OCI-LY1 (cell line): ENCODE measurements around the gene SRGAP2C.
A peak's percentile ranks its signal among the peaks of the same experiment; 100 is the strongest.
"Not testable (repeated sequence)": the region's sequence is repeated elsewhere in the genome, so short reads cannot be mapped to it uniquely, and the experiment has no call there.

Experiments used
- H2AFZ ChIP-seq: fragments of 200-600 bp; sonication (generic), shearing (Covaris generic); 2 replicates; pipeline ENCODE4 v1.6.0; 2014; ENCODE audit warnings: antibody characterized with exemption, mild to moderate bottlenecking, low read length
- H3F3A ChIP-seq: fragments of 200-600 bp; sonication (generic), shearing (Covaris generic); 2 replicates; pipeline ENCODE4 v1.6.0; 2014; ENCODE audit warnings: mild to moderate bottlenecking, antibody characterized with exemption, low read length, moderate library complexity; ENCODE audit not compliant: insufficient read depth
- H3K27ac ChIP-seq: fragments of 200-600 bp; sonication (generic); 2 replicates; pipeline ENCODE4 v1.5.1; 2014; ENCODE audit warnings: low read length, mixed run types, mild to moderate bottlenecking, low read depth; ENCODE audit not compliant: poor library complexity, severe bottlenecking
- H3K27me3 ChIP-seq: fragments of 200-600 bp; sonication (generic); 2 replicates; pipeline ENCODE4 v1.6.0; 2014; ENCODE audit warnings: antibody characterized with exemption, mild to moderate bottlenecking, low read length, moderate library complexity; ENCODE audit not compliant: insufficient read depth
- H3K36me3 ChIP-seq: fragments of 200-600 bp; sonication (generic); 2 replicates; pipeline ENCODE4 v1.6.1; 2014; ENCODE audit warnings: mild to moderate bottlenecking, antibody characterized with exemption, low read length, moderate library complexity, mixed read lengths; ENCODE audit not compliant: insufficient read depth
- H3K4me1 ChIP-seq: fragments of 200-600 bp; sonication (generic); 2 replicates; pipeline ENCODE4 v1.5.1; 2014; ENCODE audit warnings: mild to moderate bottlenecking, low read length, moderate library complexity; ENCODE audit not compliant: insufficient read depth, severe bottlenecking
- H3K4me2 ChIP-seq: fragments of 200-600 bp; sonication (generic), shearing (Covaris generic); 2 replicates; pipeline ENCODE4 v1.6.1; 2014; ENCODE audit warnings: low read length
- H3K4me3 ChIP-seq: fragments of 200-600 bp; sonication (generic); 2 replicates; pipeline ENCODE4 v1.5.1; 2014; ENCODE audit warnings: low read length, low read depth, mild to moderate bottlenecking, mixed read lengths; ENCODE audit not compliant: poor library complexity, severe bottlenecking
- H3K79me2 ChIP-seq: fragments of 200-600 bp; shearing (Covaris generic); 2 replicates; pipeline ENCODE4 v1.6.1; 2016; ENCODE audit warnings: mixed run types, low read length, mixed read lengths; ENCODE audit not compliant: insufficient read depth
- H3K9ac ChIP-seq: fragments of 200-600 bp; sonication (generic), shearing (Covaris generic); 2 replicates; pipeline ENCODE4 v1.6.1; 2014; ENCODE audit warnings: mild to moderate bottlenecking, low read length, mixed read lengths
- H3K9me2 ChIP-seq: fragments of 200-600 bp; sonication (generic), shearing (Covaris generic); 2 replicates; pipeline ENCODE4 v1.6.1; 2014; ENCODE audit warnings: low read depth, mild to moderate bottlenecking, low read length, mixed read lengths
- H3K9me3 ChIP-seq: fragments of 200-600 bp; shearing (Covaris generic); 2 replicates; pipeline ENCODE4 v1.6.1; 2014; ENCODE audit warnings: low read length, mixed read lengths
- H4K20me1 ChIP-seq: fragments of 200-600 bp; sonication (generic), shearing (Covaris generic); 2 replicates; pipeline ENCODE4 v1.6.0; 2016; ENCODE audit warnings: mild to moderate bottlenecking, low read length; ENCODE audit not compliant: insufficient read depth

The SRGAP2C gene

GRCh38 chr1:121385563-121386288 lies 201.0 kb downstream of the SRGAP2C start:
- H3K9me2 ChIP-seq, H3K9ac ChIP-seq, H3K4me2 ChIP-seq, H3F3A ChIP-seq, H2AFZ ChIP-seq, H3K79me2 ChIP-seq, H4K20me1 ChIP-seq, H3K4me1 ChIP-seq, H3K36me3 ChIP-seq, H3K27me3 ChIP-seq, H3K4me3 ChIP-seq, H3K9me3 ChIP-seq, H3K27ac ChIP-seq: not testable (repeated sequence)

- not testable (repeated sequence) for H3K4me3 ChIP-seq, H3F3A ChIP-seq, H4K20me1 ChIP-seq, H3K9me3 ChIP-seq, H3K9ac ChIP-seq, H3K27ac ChIP-seq, H3K27me3 ChIP-seq, H3K79me2 ChIP-seq, H3K4me1 ChIP-seq, H2AFZ ChIP-seq, H3K9me2 ChIP-seq, H3K36me3 ChIP-seq, H3K4me2 ChIP-seq
Measured at GRCh38 chr1:121386319-121386948, 201.7 kb downstream of the SRGAP2C start.

- not testable (repeated sequence) for H3K4me1 ChIP-seq, H2AFZ ChIP-seq, H3K79me2 ChIP-seq, H4K20me1 ChIP-seq, H3F3A ChIP-seq, H3K27me3 ChIP-seq, H3K9me3 ChIP-seq, H3K9me2 ChIP-seq, H3K9ac ChIP-seq, H3K36me3 ChIP-seq, H3K27ac ChIP-seq, H3K4me2 ChIP-seq, H3K4me3 ChIP-seq
Measured at GRCh38 chr1:121389895-121390560, 205.3 kb downstream of the SRGAP2C start.

- not testable (repeated sequence) for H3K79me2 ChIP-seq, H2AFZ ChIP-seq, H3K9ac ChIP-seq, H3K9me2 ChIP-seq, H3F3A ChIP-seq, H3K4me1 ChIP-seq, H3K4me2 ChIP-seq, H3K36me3 ChIP-seq, H3K4me3 ChIP-seq, H3K27me3 ChIP-seq, H3K27ac ChIP-seq, H3K9me3 ChIP-seq, H4K20me1 ChIP-seq
Measured at GRCh38 chr1:121392130-121392529, 207.4 kb downstream of the SRGAP2C start.

GRCh38 chr1:121395718-121396201 lies 211.0 kb downstream of the SRGAP2C start:
- peak overlapping the region; percentile 34; the same call in 1 of the 2 replicates for H3K9ac ChIP-seq
- H3K4me3 ChIP-seq, result peak overlapping the region; percentile 61
- H3K27me3 ChIP-seq, H3K27ac ChIP-seq, H3K9me2 ChIP-seq, H4K20me1 ChIP-seq, H2AFZ ChIP-seq, H3F3A ChIP-seq, H3K4me1 ChIP-seq, H3K36me3 ChIP-seq, H3K79me2 ChIP-seq, H3K9me3 ChIP-seq: not testable (repeated sequence)
- H3K4me2 ChIP-seq, result peak overlapping the region; percentile 61

- H3K27ac ChIP-seq, H3K9me3 ChIP-seq, H2AFZ ChIP-seq, H3K27me3 ChIP-seq, H3F3A ChIP-seq, H3K9me2 ChIP-seq, H3K36me3 ChIP-seq, H3K79me2 ChIP-seq, H4K20me1 ChIP-seq, H3K4me1 ChIP-seq: not testable (repeated sequence)
- Histone ChIP-seq H3K4me3 (peak overlapping the region; percentile 61), H3K4me2 (peak overlapping the region; percentile 53), H3K9ac (peak overlapping the region; percentile 52)
Measured at GRCh38 chr1:121396335-121397081, 211.7 kb downstream of the SRGAP2C start.

- H3K9me3 ChIP-seq, H3K4me1 ChIP-seq, H3K79me2 ChIP-seq, H3K36me3 ChIP-seq, H2AFZ ChIP-seq, H3F3A ChIP-seq, H4K20me1 ChIP-seq, H3K27me3 ChIP-seq, H3K9me2 ChIP-seq, H3K27ac ChIP-seq: not testable (repeated sequence)
- Histone ChIP-seq H3K9ac (peak overlapping the region; percentile 52), H3K4me3 (peak overlapping the region; percentile 61), H3K4me2 (peak overlapping the region; percentile 53)
Measured at GRCh38 chr1:121397101-121397500, 212.3 kb downstream of the SRGAP2C start.
